Bronchus fibroblast of lung (primary cell): Measurements from ENCODE around the gene ANKRD39. TPM values are rescaled to one million over a fixed set of nuclear protein-coding genes. Genes with fewer than 3 reads are reported as not detected.

ENCODE experiments used
- total RNA-seq: library from RNA; depleted of rRNA; stranded (reverse); fragments of >200 nt; gene quantifications from 2 replicates; pipeline ENCODE4 v1.2.3, GENCODE V29; 2015

ANKRD39 gene, protein sequence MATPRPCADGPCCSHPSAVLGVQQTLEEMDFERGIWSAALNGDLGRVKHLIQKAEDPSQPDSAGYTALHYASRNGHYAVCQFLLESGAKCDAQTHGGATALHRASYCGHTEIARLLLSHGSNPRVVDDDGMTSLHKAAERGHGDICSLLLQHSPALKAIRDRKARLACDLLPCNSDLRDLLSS
- 28.7 and 29.4 TPM in 2 replicates for total RNA-seq

GRCh38 chr2:96857667-96858372 lies at the start of gene ANKRD39:
TSS of gene ANKRD39 (minus strand) at chr2:96858016. CDS start at chr2:96857987, 29 bp downstream.

GRCh38 chr2:96869822-96870625 lies 12.2 kb upstream of the ANKRD39 start, which contains the start of gene SEMA4C:
TSS of gene SEMA4C (minus strand) at chr2:96870080. CDS start at chr2:96867886, 2,194 bp downstream.

DNA sequence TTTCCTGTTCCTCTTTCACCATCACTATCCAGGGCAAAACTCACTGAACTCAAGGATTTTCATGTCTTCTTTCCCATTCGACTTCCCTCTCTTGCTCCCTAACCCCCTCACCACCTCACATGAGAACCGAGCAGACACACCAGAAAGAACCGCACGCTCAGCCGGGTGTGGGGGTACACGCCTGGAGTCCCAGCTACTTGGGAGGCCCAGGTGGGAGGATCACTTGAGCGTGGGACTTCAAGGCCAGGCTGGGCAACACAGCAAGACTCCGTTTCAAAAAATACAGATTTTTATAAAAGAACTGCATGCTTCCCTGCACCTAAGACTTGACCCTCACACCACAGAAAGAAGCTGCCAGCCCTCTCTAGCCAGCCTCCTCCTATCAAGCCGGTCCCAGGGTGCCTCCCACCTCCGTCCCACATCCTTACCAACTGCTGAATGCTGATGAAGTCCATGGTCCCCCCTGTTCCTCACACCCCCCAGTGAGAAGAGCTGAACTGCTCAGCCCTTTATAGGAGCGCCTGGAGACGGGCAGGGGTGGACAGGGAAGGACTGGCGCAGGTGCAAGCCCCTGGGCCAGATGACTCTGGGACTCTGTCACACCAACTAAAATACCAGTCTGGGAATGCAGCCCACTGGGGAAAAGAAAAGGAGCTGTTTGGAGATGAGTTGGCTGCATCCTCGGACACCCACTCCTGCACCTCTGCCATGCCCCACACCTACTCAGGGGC lies 14.1 kb downstream of the ANKRD39 start, which contains the start of gene ANKRD23:
ANKRD23 (minus strand) TSS at position 484 of the 731 bp plus-strand sequence; CDS start at position 455, 29 bp downstream.

DNA sequence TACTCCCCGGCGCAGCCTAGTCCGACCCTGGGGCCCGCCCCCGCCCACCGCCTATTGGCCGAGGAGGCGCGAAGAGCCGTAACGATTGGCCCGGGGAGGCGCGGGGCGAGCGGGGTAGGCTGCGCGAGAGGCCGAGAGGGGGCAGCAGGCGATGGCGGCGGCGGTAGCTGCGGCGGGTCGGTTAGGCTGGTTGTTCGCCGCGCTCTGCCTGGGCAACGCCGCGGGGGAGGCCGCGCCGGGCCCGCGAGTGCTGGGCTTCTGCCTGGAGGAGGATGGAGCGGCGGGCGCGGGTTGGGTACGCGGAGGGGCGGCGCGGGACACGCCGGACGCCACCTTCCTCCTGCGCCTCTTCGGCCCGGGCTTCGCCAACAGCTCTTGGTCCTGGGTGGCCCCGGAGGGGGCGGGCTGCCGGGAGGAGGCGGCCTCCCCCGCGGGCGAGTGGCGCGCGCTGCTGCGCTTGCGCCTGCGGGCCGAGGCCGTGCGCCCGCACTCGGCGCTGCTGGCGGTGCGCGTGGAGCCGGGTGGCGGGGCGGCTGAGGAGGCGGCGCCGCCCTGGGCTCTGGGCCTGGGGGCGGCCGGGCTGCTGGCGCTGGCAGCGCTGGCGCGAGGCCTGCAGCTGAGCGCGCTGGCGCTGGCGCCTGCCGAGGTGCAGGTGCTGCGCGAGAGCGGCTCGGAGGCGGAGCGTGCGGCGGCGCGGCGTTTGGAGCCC lies 41.5 kb downstream of the ANKRD39 start, which contains the start of gene CNNM3:
CNNM3 (plus strand) TSS at position 142 of the 709 bp plus-strand sequence; CDS start at position 152, 10 bp downstream.

Other genes starting within 250 kb of the ANKRD39 start
- gene KANSL3, start 219.7 kb downstream of the ANKRD39 start, total RNA-seq: 20.2 and 20.7 TPM in 2 replicates
- gene FER1L5, start 215.3 kb downstream of the ANKRD39 start, total RNA-seq: 0.17 and 0.30 TPM in 2 replicates
- gene LMAN2L, start 118.0 kb downstream of the ANKRD39 start, total RNA-seq: 16.8 and 20.2 TPM in 2 replicates
- 4.0 TPM in 2 replicates for gene CNNM4, start 97.1 kb downstream of the ANKRD39 start, total RNA-seq
- 3.7 and 3.9 TPM in 2 replicates for gene CNNM3, start 41.7 kb downstream of the ANKRD39 start, total RNA-seq
- 0.84 and 0.89 TPM in 2 replicates for gene ANKRD23, start 14.0 kb downstream of the ANKRD39 start, total RNA-seq
- gene SEMA4C, start 12.1 kb upstream of the ANKRD39 start, total RNA-seq: 25.1 and 27.1 TPM in 2 replicates
- not detected in 2 replicates for gene FAM178B, start 128.6 kb upstream of the ANKRD39 start, total RNA-seq
- gene FAHD2B, start 236.9 kb upstream of the ANKRD39 start, total RNA-seq: 5.9 and 7.3 TPM in 2 replicates